Measurements from ENCODE around the gene STMN3. TPM values are rescaled to one million over a fixed set of nuclear protein-coding genes. Genes with fewer than 3 reads are reported as not detected.

The STMN3 gene
- total RNA-seq, 1 donor from 2014 or later, result 5.5 TPM

- no peak for DNase-seq (ENCODE audit: low spot score)
- no peaks in the 10 kb centered on the region for H3K4me1 Mint-ChIP-seq (ENCODE audit: low read depth)
- no peaks in the 10 kb centered on the region for H3K9me3 Mint-ChIP-seq
- peaks cover 7% of the 10 kb centered on the region for H3K36me3 Mint-ChIP-seq (ENCODE audit: low read depth)
- intact Hi-C loops (cut with micrococcal nuclease), result no loop called here
- H3K27me3 Mint-ChIP-seq (ENCODE audit: insufficient read depth), result peaks cover 2% of the 10 kb centered on the region
- H3K4me3 Mint-ChIP-seq, result no peak overlapping the region
- H3K27ac Mint-ChIP-seq, result no peak overlapping the region
Observed at GRCh38 chr20:63689046-63690002, 36.1 kb upstream of the STMN3 start.

- intact Hi-C loops (cut with micrococcal nuclease), result no loop called here
- Mint-ChIP-seq H3K9me3 (no peaks in the 10 kb centered on the region), H3K27me3 (ENCODE audit: insufficient read depth) (no peaks in the 10 kb centered on the region), H3K4me1 (ENCODE audit: low read depth) (no peaks in the 10 kb centered on the region), H3K27ac (no peak overlapping the region), H3K4me3 (no peak overlapping the region), H3K36me3 (ENCODE audit: low read depth) (peaks cover 7% of the 10 kb centered on the region)
- DNase-seq (ENCODE audit: low spot score), result no peak
Observed at GRCh38 chr20:63688228-63689045, 35.2 kb upstream of the STMN3 start.

DNA sequence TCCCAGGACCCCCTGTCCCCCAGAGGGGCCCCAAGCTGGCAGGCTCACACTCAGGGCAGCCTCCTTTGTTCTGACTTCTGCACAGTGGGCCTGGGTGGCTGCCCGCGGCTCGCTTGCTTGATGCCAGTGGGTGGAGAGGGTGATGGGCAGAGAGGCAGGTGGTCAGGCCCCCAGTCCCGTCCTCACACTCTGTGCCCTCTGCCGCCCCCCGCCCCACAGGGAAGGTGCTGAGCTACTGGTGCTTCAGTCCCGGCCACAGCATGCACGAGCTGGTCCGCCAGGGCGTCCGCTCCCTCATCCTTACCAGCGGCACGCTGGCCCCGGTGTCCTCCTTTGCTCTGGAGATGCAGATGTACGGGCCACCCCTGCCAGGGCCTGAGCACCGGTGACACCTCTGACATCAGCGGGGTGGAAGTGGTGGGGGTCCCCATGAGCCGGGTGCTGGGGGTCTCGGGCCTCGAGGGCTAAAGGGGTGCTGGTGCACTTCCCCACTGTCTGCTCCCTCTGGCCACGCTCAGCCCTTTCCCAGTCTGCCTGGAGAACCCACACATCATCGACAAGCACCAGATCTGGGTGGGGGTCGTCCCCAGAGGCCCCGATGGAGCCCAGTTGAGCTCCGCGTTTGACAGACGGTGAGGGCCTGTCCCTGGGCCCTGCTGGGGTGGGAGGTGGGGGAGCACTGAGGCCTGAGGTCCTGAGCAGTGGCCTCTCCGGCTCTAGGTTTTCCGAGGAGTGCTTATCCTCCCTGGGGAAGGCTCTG is 34.4 kb upstream of the STMN3 start:
- peaks cover 7% of the 10 kb centered on the region for H3K36me3 Mint-ChIP-seq (ENCODE audit: low read depth)
- intact Hi-C loops (cut with micrococcal nuclease), result no loop called here
- no peaks in the 10 kb centered on the region for H3K9me3 Mint-ChIP-seq
- no peak for DNase-seq (ENCODE audit: low spot score)
- no peak overlapping the region for H3K27ac Mint-ChIP-seq
- H3K4me1 Mint-ChIP-seq (ENCODE audit: low read depth), result no peaks in the 10 kb centered on the region
- no peaks in the 10 kb centered on the region for H3K27me3 Mint-ChIP-seq (ENCODE audit: insufficient read depth)
- H3K4me3 Mint-ChIP-seq, result no peak overlapping the region

- no peak for DNase-seq (ENCODE audit: low spot score)
- H3K27ac Mint-ChIP-seq, result no peak overlapping the region
Observed at GRCh38 chr20:63686492-63687321, 33.5 kb upstream of the STMN3 start.

DNA sequence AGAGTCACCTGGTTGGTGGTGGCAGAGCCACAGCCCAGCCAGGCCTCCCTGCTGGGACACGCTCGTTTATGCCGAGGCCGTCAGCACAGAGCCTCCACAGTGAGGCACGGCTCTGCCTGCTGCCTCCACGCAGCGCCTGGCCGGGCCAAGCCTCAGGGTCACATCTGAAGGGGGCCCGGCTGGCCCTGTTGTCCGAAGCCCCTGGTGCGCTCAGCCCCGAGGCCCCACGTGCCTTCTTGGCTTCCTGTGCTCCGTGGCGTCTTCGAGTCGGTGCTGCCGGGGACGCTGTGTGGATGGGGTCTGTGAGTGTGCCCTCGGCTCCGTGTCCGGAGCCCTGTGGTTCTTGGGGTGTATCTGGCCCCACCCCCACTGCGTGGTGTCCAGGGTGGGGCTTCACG is 32.9 kb upstream of the STMN3 start:
- Mint-ChIP-seq H3K27ac (no peak overlapping the region), H3K9me3 (no peaks in the 10 kb centered on the region), H3K36me3 (ENCODE audit: low read depth) (peaks cover 3% of the 10 kb centered on the region), H3K4me3 (no peak overlapping the region), H3K27me3 (ENCODE audit: insufficient read depth) (no peaks in the 10 kb centered on the region), H3K4me1 (ENCODE audit: low read depth) (no peaks in the 10 kb centered on the region)
- no peak for DNase-seq (ENCODE audit: low spot score)
- intact Hi-C loops (cut with micrococcal nuclease), result no loop called here

More at GRCh38 chr20:63686492-63687321, 33.5 kb upstream of the STMN3 start:
- peaks cover 7% of the 10 kb centered on the region for H3K36me3 Mint-ChIP-seq (ENCODE audit: low read depth)
- H3K4me3 Mint-ChIP-seq, result no peak overlapping the region
- H3K9me3 Mint-ChIP-seq, result no peaks in the 10 kb centered on the region
- intact Hi-C loops (cut with micrococcal nuclease), result no loop called here
- H3K4me1 Mint-ChIP-seq (ENCODE audit: low read depth), result no peaks in the 10 kb centered on the region
- no peaks in the 10 kb centered on the region for H3K27me3 Mint-ChIP-seq (ENCODE audit: insufficient read depth)

- no peaks in the 10 kb centered on the region for H3K9me3 Mint-ChIP-seq
- no peak for DNase-seq (ENCODE audit: low spot score)
- no peak overlapping the region for H3K27ac Mint-ChIP-seq
- no peak overlapping the region for H3K4me3 Mint-ChIP-seq
- intact Hi-C loops (cut with micrococcal nuclease), result no loop called here
- H3K4me1 Mint-ChIP-seq (ENCODE audit: low read depth), result no peaks in the 10 kb centered on the region
- no peaks in the 10 kb centered on the region for H3K27me3 Mint-ChIP-seq (ENCODE audit: insufficient read depth)
- H3K36me3 Mint-ChIP-seq (ENCODE audit: low read depth), result peaks cover 3% of the 10 kb centered on the region
Observed at GRCh38 chr20:63685269-63686026, 32.2 kb upstream of the STMN3 start.

- Mint-ChIP-seq H3K36me3 (ENCODE audit: low read depth) (peaks cover 11% of the 10 kb centered on the region), H3K9me3 (no peaks in the 10 kb centered on the region), H3K4me3 (no peak overlapping the region), H3K4me1 (ENCODE audit: low read depth) (no peaks in the 10 kb centered on the region), H3K27ac (no peak overlapping the region), H3K27me3 (ENCODE audit: insufficient read depth) (no peaks in the 10 kb centered on the region)
- DNase-seq (ENCODE audit: low spot score), result no peak
- intact Hi-C loops (cut with micrococcal nuclease), result no loop called here
Observed at GRCh38 chr20:63682384-63683139, 29.3 kb upstream of the STMN3 start.

GRCh38 chr20:63681609-63682142 is 28.5 kb upstream of the STMN3 start:
- H3K27ac Mint-ChIP-seq, result no peak overlapping the region
- intact Hi-C loops (cut with micrococcal nuclease), result no loop called here
- no peak overlapping the region for H3K4me3 Mint-ChIP-seq
- H3K36me3 Mint-ChIP-seq (ENCODE audit: low read depth), result peaks cover 13% of the 10 kb centered on the region
- no peaks in the 10 kb centered on the region for H3K4me1 Mint-ChIP-seq (ENCODE audit: low read depth)
- no peak for DNase-seq (ENCODE audit: low spot score)
- no peaks in the 10 kb centered on the region for H3K9me3 Mint-ChIP-seq
- H3K27me3 Mint-ChIP-seq (ENCODE audit: insufficient read depth), result no peaks in the 10 kb centered on the region

GRCh38 chr20:63680857-63681608 is 27.8 kb upstream of the STMN3 start:
- Mint-ChIP-seq H3K4me1 (ENCODE audit: low read depth) (no peaks in the 10 kb centered on the region), H3K4me3 (no peak overlapping the region), H3K27ac (no peak overlapping the region), H3K36me3 (ENCODE audit: low read depth) (peaks cover 13% of the 10 kb centered on the region), H3K27me3 (ENCODE audit: insufficient read depth) (no peaks in the 10 kb centered on the region), H3K9me3 (no peaks in the 10 kb centered on the region)
- intact Hi-C loops (cut with micrococcal nuclease), result no loop called here
- DNase-seq (ENCODE audit: low spot score), result no peak

GRCh38 chr20:63680427-63680826 is 27.2 kb upstream of the STMN3 start:
- Mint-ChIP-seq H3K27ac (no peak overlapping the region), H3K36me3 (ENCODE audit: low read depth) (peaks cover 16% of the 10 kb centered on the region), H3K9me3 (no peaks in the 10 kb centered on the region), H3K4me3 (no peak overlapping the region), H3K27me3 (ENCODE audit: insufficient read depth) (no peaks in the 10 kb centered on the region), H3K4me1 (ENCODE audit: low read depth) (no peaks in the 10 kb centered on the region)
- intact Hi-C loops (cut with micrococcal nuclease), result no loop called here
- DNase-seq (ENCODE audit: low spot score), result no peak

Data from activated T-helper 1 cell treated with anti-CD3 and anti-CD28 coated beads, Interleukin-12 subunit alpha, Interleukin-12 subunit beta, Interleukin-2, Interleukin-4 antibody, amounts not matched to agents 30 ng/mL and 10 ng/mL and 1 ng/mL, durations not matched to agents 14 hours and 24 hours and 36 hours (primary cell).